Spleen (tissue), 7 donors: Measurements from ENCODE around the gene MYPN.

Experiments
- CTCF ChIP-seq, 11 experiments: fragments of 200-600 bp in 7 of 11; fragments of 450-650 bp in 4 of 11; sonication (generic) in 4 of 11; IDR thresholded peaks in 8 of 11; conservative IDR thresholded peaks in 3 of 11; 1 replicate in 7 of 11; 2 replicates in 4 of 11; pipeline versions ENCODE4 v1.4.0 to v1.8.0; 2016 to 2021; ENCODE audit warnings: antibody characterized with exemption in 11 of 11, inconsistent platforms in 4 of 11, mild to moderate bottlenecking in 1 of 11
- POLR2A ChIP-seq, 3 donors: fragments of 450-650 bp; IDR thresholded peaks; one replicate each; pipeline ENCODE4 v1.5.1; 2017; ENCODE audit warnings: antibody characterized with exemption in 3 of 3, mild to moderate bottlenecking in 1 of 3
- donor health status: DM: no; HTN: no; CAD: no; lungs with moderate emphysema.
- donor health status: DM: no; HTN: no; CAD: no.
- donor health status: DM: no; HTN: no; CAD: no.

- no peak for TF ChIP-seq POLR2A (IDR thresholded peaks at IDR 0.05)
- no peak for TF ChIP-seq CTCF (IDR thresholded peaks at IDR 0.05 in 8 of 11, conservative IDR thresholded peaks at IDR 0.05 in 3 of 11)
Observed at GRCh38 chr10:68145705-68146104, 36.4 kb downstream of the MYPN start.
